ENCODE measurements around the gene GAS2L1. TPM values are rescaled to one million over a fixed set of nuclear protein-coding genes. Genes with fewer than 3 reads are reported as not detected.
A peak's percentile ranks its signal among the peaks of the same experiment; 100 is the strongest.

GAS2L1 gene
- 27.2 TPM for total RNA-seq
- 24.2 TPM for polyA plus RNA-seq (ENCODE audit: insufficient read depth, low read depth, low replicate concordance)
- long read RNA-seq, donor 1, partial matches to known transcripts: 0 of 3 reads
- long read RNA-seq, donor 1, other reads (novel, unspliced or antisense): 0 of 3 reads
- long read RNA-seq, donor 2, partial matches to known transcripts: 0 of 1 reads
- long read RNA-seq, donor 2, other reads (novel, unspliced or antisense): 0 of 1 reads
- long read RNA-seq, donor 3, partial matches to known transcripts: 0 of 2 reads
- long read RNA-seq, donor 3, other reads (novel, unspliced or antisense): 0 of 2 reads
- long read RNA-seq, donor 4, partial matches to known transcripts: 0 of 1 reads
- long read RNA-seq, donor 4, other reads (novel, unspliced or antisense): 0 of 1 reads
- long read RNA-seq, donor 5: 0 reads
- long read RNA-seq, donor 6: 0 reads
- long read RNA-seq, donor 7, transcript GAS2L1-208 (6 exons, 2,925 nt): major isoform, 6 of 42 reads
- long read RNA-seq, donor 7, partial matches to known transcripts: 29 of 42 reads
- long read RNA-seq, donor 7, other reads (novel, unspliced or antisense): 5 of 42 reads
- long read RNA-seq, donor 8, partial matches to known transcripts: 0 of 6 reads
- long read RNA-seq, donor 8, other reads (novel, unspliced or antisense): 0 of 6 reads
- long read RNA-seq, donor 9, partial matches to known transcripts: 0 of 3 reads
- long read RNA-seq, donor 9, other reads (novel, unspliced or antisense): 0 of 3 reads
- long read RNA-seq, donor 10, partial matches to known transcripts: 0 of 3 reads
- long read RNA-seq, donor 10, other reads (novel, unspliced or antisense): 0 of 3 reads

GRCh38 chr22:29306175-29306834, at the start of gene GAS2L1:
Gene GAS2L1 (plus strand): TSS chr22:29306650. CDS start chr22:29308106, 1,456 bp downstream.
- peak; percentile 85 to 94 (median 90) for DNase-seq

GRCh38 chr22:29257751-29258181, 48.7 kb upstream of the GAS2L1 start:
- Histone ChIP-seq H3K27me3 (ENCODE audit: control insufficient read depth, insufficient read depth, low read length) (no peaks in the 10 kb centered on the region), H3K36me3 (ENCODE audit: control insufficient read depth in 2 of 3, insufficient read depth in 3 of 3, low read length in 3 of 3) (no peaks in the 10 kb centered on the region), H3K4me1 (ENCODE audit: control insufficient read depth in 2 of 3, insufficient read depth in 2 of 3, low read depth in 1 of 3, low read length in 3 of 3) (no peaks in the 10 kb centered on the region), H3K4me3 (ENCODE audit: low read length in 3 of 3) (no peak overlapping the region), H3K27ac (ENCODE audit: low read depth in 2 of 2, low read length in 2 of 2) (no peak overlapping the region), H3K9ac (ENCODE audit: low read length in 3 of 3) (no peak overlapping the region), H3K9me3 (ENCODE audit: control insufficient read depth in 2 of 3, insufficient read depth in 1 of 3, low read length in 3 of 3) (no peaks in the 10 kb centered on the region)
- DNase-seq: no peak
- TF ChIP-seq, protein P1, sequence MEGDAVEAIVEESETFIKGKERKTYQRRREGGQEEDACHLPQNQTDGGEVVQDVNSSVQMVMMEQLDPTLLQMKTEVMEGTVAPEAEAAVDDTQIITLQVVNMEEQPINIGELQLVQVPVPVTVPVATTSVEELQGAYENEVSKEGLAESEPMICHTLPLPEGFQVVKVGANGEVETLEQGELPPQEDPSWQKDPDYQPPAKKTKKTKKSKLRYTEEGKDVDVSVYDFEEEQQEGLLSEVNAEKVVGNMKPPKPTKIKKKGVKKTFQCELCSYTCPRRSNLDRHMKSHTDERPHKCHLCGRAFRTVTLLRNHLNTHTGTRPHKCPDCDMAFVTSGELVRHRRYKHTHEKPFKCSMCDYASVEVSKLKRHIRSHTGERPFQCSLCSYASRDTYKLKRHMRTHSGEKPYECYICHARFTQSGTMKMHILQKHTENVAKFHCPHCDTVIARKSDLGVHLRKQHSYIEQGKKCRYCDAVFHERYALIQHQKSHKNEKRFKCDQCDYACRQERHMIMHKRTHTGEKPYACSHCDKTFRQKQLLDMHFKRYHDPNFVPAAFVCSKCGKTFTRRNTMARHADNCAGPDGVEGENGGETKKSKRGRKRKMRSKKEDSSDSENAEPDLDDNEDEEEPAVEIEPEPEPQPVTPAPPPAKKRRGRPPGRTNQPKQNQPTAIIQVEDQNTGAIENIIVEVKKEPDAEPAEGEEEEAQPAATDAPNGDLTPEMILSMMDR (IDR thresholded peaks at IDR 0.05; ENCODE audit: borderline replicate concordance, extremely low read depth, insufficient read depth): no peak
- FAIRE-seq: no peak
- intact Hi-C loops (cut with DNase I): no loop called here

More at GRCh38 chr22:29306175-29306834, at the start of gene GAS2L1:
- peaks cover 0 to 45% (median 15%) of the 10 kb centered on the region in 3 donors for H3K4me1 ChIP-seq (ENCODE audit: control insufficient read depth in 2 of 3, insufficient read depth in 2 of 3, low read depth in 1 of 3, low read length in 3 of 3)
- intact Hi-C loops (cut with DNase I): no loop called here
- H3K27ac ChIP-seq (ENCODE audit: low read depth in 2 of 2, low read length in 2 of 2): peak within 1 kb of the TSS; percentile 53 to 71
- no peaks in the 10 kb centered on the region for H3K36me3 ChIP-seq (ENCODE audit: control insufficient read depth in 2 of 3, insufficient read depth in 3 of 3, low read length in 3 of 3)
- no peaks in the 10 kb centered on the region for H3K27me3 ChIP-seq (ENCODE audit: control insufficient read depth, insufficient read depth, low read length)
- peak within 1 kb of the TSS; percentile 59 to 80 (median 72) for H3K4me3 ChIP-seq (ENCODE audit: low read length in 3 of 3)
- FAIRE-seq: no peak
- H3K9ac ChIP-seq (ENCODE audit: low read length in 3 of 3): peak within 1 kb of the TSS; percentile 38 to 75 (median 69)
- TF ChIP-seq, protein P1 (IDR thresholded peaks at IDR 0.05; ENCODE audit: borderline replicate concordance, extremely low read depth, insufficient read depth): peak; percentile 63
- H3K9me3 ChIP-seq (ENCODE audit: control insufficient read depth in 2 of 3, insufficient read depth in 1 of 3, low read length in 3 of 3): no peaks in the 10 kb centered on the region

DNA sequence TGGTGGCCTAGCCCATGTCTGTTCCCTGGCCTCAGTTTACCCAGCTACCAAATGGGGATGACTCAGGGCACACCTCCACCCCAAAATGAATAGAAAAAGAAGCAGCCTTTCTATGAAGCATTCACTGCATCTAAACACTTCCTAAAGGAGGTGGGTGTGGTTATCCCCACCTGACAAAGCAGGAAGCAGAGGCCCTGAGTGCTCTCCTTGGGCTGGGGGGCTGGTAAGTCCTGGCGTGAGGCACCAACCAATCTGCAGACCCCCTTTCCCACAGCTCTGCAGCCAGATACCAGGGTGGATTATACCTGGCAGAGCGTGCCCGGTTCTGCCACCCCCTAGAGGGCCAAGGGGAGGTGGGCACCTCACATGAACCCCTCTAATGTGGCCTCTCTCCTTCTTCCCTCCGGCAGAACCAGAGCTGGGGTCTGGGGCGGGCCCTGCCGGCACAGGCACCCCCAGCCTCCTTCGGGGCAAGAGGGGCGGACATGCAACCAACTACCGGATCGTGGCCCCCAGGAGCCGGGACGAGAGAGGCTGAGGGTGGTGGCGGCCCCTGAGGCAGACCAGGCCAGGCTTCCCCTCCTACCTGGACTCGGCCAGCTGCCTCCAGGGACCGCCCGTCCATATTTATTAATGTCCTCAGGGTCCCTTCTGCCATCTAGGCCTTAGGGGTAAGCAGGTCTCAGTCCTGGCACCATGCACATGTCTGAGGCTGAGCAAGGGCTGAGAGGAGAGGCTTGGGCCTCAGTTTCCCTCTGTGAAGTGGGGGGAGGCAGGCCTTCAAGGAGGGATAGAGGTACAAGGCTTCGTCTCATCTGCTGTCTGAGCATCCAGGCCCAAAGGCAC, 47.8 kb upstream of the GAS2L1 start:
- Histone ChIP-seq H3K9me3 (ENCODE audit: control insufficient read depth in 2 of 3, insufficient read depth in 1 of 3, low read length in 3 of 3) (no peaks in the 10 kb centered on the region), H3K36me3 (ENCODE audit: control insufficient read depth in 2 of 3, insufficient read depth in 3 of 3, low read length in 3 of 3) (no peaks in the 10 kb centered on the region), H3K9ac (ENCODE audit: low read length in 3 of 3) (no peak overlapping the region), H3K4me3 (ENCODE audit: low read length in 3 of 3) (no peak overlapping the region), H3K27me3 (ENCODE audit: control insufficient read depth, insufficient read depth, low read length) (no peaks in the 10 kb centered on the region), H3K4me1 (ENCODE audit: control insufficient read depth in 2 of 3, insufficient read depth in 2 of 3, low read depth in 1 of 3, low read length in 3 of 3) (no peaks in the 10 kb centered on the region), H3K27ac (ENCODE audit: low read depth in 2 of 2, low read length in 2 of 2) (no peak overlapping the region)
- TF ChIP-seq, protein P1 (IDR thresholded peaks at IDR 0.05; ENCODE audit: borderline replicate concordance, extremely low read depth, insufficient read depth): no peak
- DNase-seq: peak in 1 of 5 donors; percentile 33
- FAIRE-seq: no peak
- intact Hi-C loops (cut with DNase I): no loop called here

Data from kidney (tissue), 22 donors.